HepG2 (cell line): ENCODE measurements around the gene YPEL4. TPM values are rescaled to one million over a fixed set of nuclear protein-coding genes. Genes with fewer than 3 reads are reported as not detected.
A peak's percentile ranks its signal among the peaks of the same experiment; 100 is the strongest.

Source experiments
- ARNT ChIP-seq: fragments of 450-650 bp; IDR thresholded peaks from 2 replicates; pipeline ENCODE4 v1.6.1; 2017
- GTF2F1 ChIP-seq: fragments of 150-350 bp; IDR thresholded peaks from 2 replicates; pipeline ENCODE4 v1.6.1; 2014; ENCODE audit warnings: low read length
- HHEX ChIP-seq: IDR thresholded peaks from 2 replicates; pipeline ENCODE4 v1.6.1; 2016; ENCODE audit warnings: control low read depth
- KLF16 ChIP-seq, 2 experiments: sonication (generic) in 1 of 2; formaldehyde crosslinking in 1 of 2; IDR thresholded peaks; 2 replicates each; pipeline versions ENCODE4 v1.6.1 to v1.8.0; 2016 to 2023; ENCODE audit warnings: missing genetic modification reagents in 2 of 2, missing compliant biosample characterization in 1 of 2
- MAFK ChIP-seq, 2 experiments: IDR thresholded peaks in 1 of 2; conservative IDR thresholded peaks in 1 of 2; 2 replicates each; pipeline ENCODE4 v1.6.1; 2011; ENCODE audit warnings: improper control_type of control experiment in 2 of 2, low read length in 2 of 2
- MTF2 ChIP-seq: sonication (generic); formaldehyde crosslinking; IDR thresholded peaks from 2 replicates; pipeline ENCODE4 v1.5.0; 2020; ENCODE audit warnings: missing genetic modification reagents, borderline replicate concordance
- NFRKB ChIP-seq: fragments of 450-650 bp; IDR thresholded peaks from 2 replicates; pipeline ENCODE4 v1.6.1; 2017
- PPARG ChIP-seq: conservative IDR thresholded peaks from 2 replicates; pipeline ENCODE4 v1.6.1; 2016; ENCODE audit warnings: missing biosample characterization, missing genetic modification reagents
- RFX3 ChIP-seq: IDR thresholded peaks from 2 replicates; pipeline ENCODE4 v1.6.1; 2016; ENCODE audit warnings: missing biosample characterization, missing genetic modification reagents
- THYN1 ChIP-seq: sonication (generic); formaldehyde crosslinking; IDR thresholded peaks from 2 replicates; pipeline ENCODE4 v1.8.1; 2023; ENCODE audit warnings: low read depth, mild to moderate bottlenecking, moderate library complexity, missing genetic modification reagents, borderline replicate concordance
- ZC3H13 ChIP-seq: sonication (generic); formaldehyde crosslinking; IDR thresholded peaks from 2 replicates; pipeline ENCODE4 v1.8.1; 2023; ENCODE audit warnings: mild to moderate bottlenecking, missing genetic modification reagents, moderate library complexity
- ZNF160 ChIP-seq: sonication (generic); formaldehyde crosslinking; IDR thresholded peaks from 2 replicates; pipeline ENCODE4 v1.8.0; 2022; ENCODE audit warnings: mild to moderate bottlenecking, inconsistent platforms, missing genetic modification reagents
- ZNF205 ChIP-seq: IDR thresholded peaks from 2 replicates; pipeline ENCODE4 v1.6.1; 2018; ENCODE audit warnings: missing biosample characterization, missing genetic modification reagents
- ZNF251 ChIP-seq: sonication (generic); formaldehyde crosslinking; IDR thresholded peaks from 2 replicates; pipeline ENCODE4 v1.9.0; 2021; ENCODE audit warnings: mild to moderate bottlenecking, missing genetic modification reagents
- ZNF256 ChIP-seq: sonication (generic); formaldehyde crosslinking; conservative IDR thresholded peaks from 2 replicates; pipeline ENCODE4 v1.4.0; 2020; ENCODE audit warnings: missing genetic modification reagents
- ZNF263 ChIP-seq: sonication (generic); formaldehyde crosslinking; IDR thresholded peaks from 2 replicates; pipeline ENCODE4 v1.4.0; 2020; ENCODE audit warnings: missing genetic modification reagents
- ZNF264 ChIP-seq: sonication (generic); formaldehyde crosslinking; IDR thresholded peaks from 2 replicates; pipeline ENCODE4 v1.4.0; 2020; ENCODE audit warnings: missing genetic modification reagents
- ZNF430 ChIP-seq: sonication (generic); formaldehyde crosslinking; IDR thresholded peaks from 2 replicates; pipeline ENCODE4 v1.9.0; 2021; ENCODE audit warnings: mild to moderate bottlenecking, missing genetic modification reagents
- ZNF577 ChIP-seq: sonication (generic); formaldehyde crosslinking; IDR thresholded peaks from 2 replicates; pipeline ENCODE4 v1.4.0; 2020; ENCODE audit warnings: mild to moderate bottlenecking, low read depth, missing genetic modification reagents, borderline replicate concordance
- ZNF644 ChIP-seq: IDR thresholded peaks from 2 replicates; pipeline ENCODE4 v1.6.1; 2016; ENCODE audit warnings: low read depth
- ZNF746 ChIP-seq: sonication (generic); formaldehyde crosslinking; IDR thresholded peaks from 2 replicates; pipeline ENCODE4 v1.8.0; 2022; ENCODE audit warnings: mild to moderate bottlenecking, missing genetic modification reagents
- polyA plus RNA-seq, 8 experiments: library from polyadenylated mRNA; depleted of rRNA in 3 of 8; stranded (reverse) in 7 of 8; unstranded in 1 of 8; fragments of >200 nt; fragmentation: Illumina TruSeq in 4 of 8; extraction: Trizol in 4 of 8; gene quantifications; 2 replicates each; pipeline versions ENCODE4 v1.2.1 to v1.2.3, GENCODE V29; 2011 to 2016; ENCODE audit warnings: low read depth in 4 of 8, missing spikeins in 1 of 8, mixed read lengths in 1 of 8; ENCODE audit not compliant: insufficient read depth in 1 of 8
- total RNA-seq, 5 experiments: library from RNA; depleted of rRNA; stranded (reverse); fragments of >200 nt; fragmentation: Illumina TruSeq; extraction: Trizol; gene quantifications; 2 replicates each; pipeline ENCODE4 v1.2.3, GENCODE V29; 2016; ENCODE audit warnings: low read depth in 1 of 5
- TF ChIP-seq, protein P1 (sequence below): sonication (generic); formaldehyde crosslinking; conservative IDR thresholded peaks from 2 replicates; pipeline ENCODE4 v1.4.0; 2020; ENCODE audit warnings: mild to moderate bottlenecking, missing genetic modification reagents, moderate library complexity
- TF ChIP-seq, protein P2 (sequence below): IDR thresholded peaks from 2 replicates; pipeline ENCODE4 v1.6.1; 2016; ENCODE audit warnings: missing genetic modification reagents, missing compliant biosample characterization
- TF ChIP-seq, protein P3 (sequence below): sonication (generic); formaldehyde crosslinking; IDR thresholded peaks from 2 replicates; pipeline ENCODE4 v1.5.0; 2020; ENCODE audit warnings: mild to moderate bottlenecking, missing genetic modification reagents, moderate library complexity
- TF ChIP-seq, protein P4 (sequence below): sonication (generic); formaldehyde crosslinking; conservative IDR thresholded peaks from 2 replicates; pipeline ENCODE4 v1.8.0; 2022; ENCODE audit warnings: missing genetic modification reagents

The YPEL4 gene
- total and polyA plus RNA-seq, 2 of the 13 experiments (the other 11 are each of a cell fraction or from before 2014, with no cell fraction given): 0.04 TPM; not detected in 1

- TF ChIP-seq KLF16 (CRISPR knock-in tag; IDR thresholded peaks at IDR 0.05): peak in 1 of 2 experiments; percentile 63; a peak in 1 of 4 replicates
- TF ChIP-seq NFRKB: no peak
- TF ChIP-seq ZNF644 (CRISPR knock-in tag): peak; percentile 62; the same call in 1 of the 2 replicates
- TF ChIP-seq ZC3H13: no peak; the same call in 1 of the 2 replicates
- TF ChIP-seq ARNT: no peak
- TF ChIP-seq ZNF251 (CRISPR knock-in tag): no peak
- TF ChIP-seq MTF2 (CRISPR knock-in tag): no peak
- TF ChIP-seq GTF2F1: no peak
- no peak for TF ChIP-seq ZNF160
- no peak for TF ChIP-seq HHEX (CRISPR knock-in tag)
- no peak; the same call in 1 of the 2 replicates for TF ChIP-seq ZNF205 (CRISPR knock-in tag)
- TF ChIP-seq, protein P1, sequence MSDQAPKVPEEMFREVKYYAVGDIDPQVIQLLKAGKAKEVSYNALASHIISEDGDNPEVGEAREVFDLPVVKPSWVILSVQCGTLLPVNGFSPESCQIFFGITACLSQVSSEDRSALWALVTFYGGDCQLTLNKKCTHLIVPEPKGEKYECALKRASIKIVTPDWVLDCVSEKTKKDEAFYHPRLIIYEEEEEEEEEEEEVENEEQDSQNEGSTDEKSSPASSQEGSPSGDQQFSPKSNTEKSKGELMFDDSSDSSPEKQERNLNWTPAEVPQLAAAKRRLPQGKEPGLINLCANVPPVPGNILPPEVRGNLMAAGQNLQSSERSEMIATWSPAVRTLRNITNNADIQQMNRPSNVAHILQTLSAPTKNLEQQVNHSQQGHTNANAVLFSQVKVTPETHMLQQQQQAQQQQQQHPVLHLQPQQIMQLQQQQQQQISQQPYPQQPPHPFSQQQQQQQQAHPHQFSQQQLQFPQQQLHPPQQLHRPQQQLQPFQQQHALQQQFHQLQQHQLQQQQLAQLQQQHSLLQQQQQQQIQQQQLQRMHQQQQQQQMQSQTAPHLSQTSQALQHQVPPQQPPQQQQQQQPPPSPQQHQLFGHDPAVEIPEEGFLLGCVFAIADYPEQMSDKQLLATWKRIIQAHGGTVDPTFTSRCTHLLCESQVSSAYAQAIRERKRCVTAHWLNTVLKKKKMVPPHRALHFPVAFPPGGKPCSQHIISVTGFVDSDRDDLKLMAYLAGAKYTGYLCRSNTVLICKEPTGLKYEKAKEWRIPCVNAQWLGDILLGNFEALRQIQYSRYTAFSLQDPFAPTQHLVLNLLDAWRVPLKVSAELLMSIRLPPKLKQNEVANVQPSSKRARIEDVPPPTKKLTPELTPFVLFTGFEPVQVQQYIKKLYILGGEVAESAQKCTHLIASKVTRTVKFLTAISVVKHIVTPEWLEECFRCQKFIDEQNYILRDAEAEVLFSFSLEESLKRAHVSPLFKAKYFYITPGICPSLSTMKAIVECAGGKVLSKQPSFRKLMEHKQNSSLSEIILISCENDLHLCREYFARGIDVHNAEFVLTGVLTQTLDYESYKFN: peak; percentile 79
- no peak for TF ChIP-seq ZNF430 (CRISPR knock-in tag)
- no peak for TF ChIP-seq THYN1 (CRISPR knock-in tag)
- no peak; the same call in 1 of the 2 replicates for TF ChIP-seq PPARG (CRISPR knock-in tag)
- TF ChIP-seq, protein P2, sequence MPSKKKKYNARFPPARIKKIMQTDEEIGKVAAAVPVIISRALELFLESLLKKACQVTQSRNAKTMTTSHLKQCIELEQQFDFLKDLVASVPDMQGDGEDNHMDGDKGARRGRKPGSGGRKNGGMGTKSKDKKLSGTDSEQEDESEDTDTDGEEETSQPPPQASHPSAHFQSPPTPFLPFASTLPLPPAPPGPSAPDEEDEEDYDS: 0 out of 2 replicates have a peak, but pooled peaks have one; percentile 42
- TF ChIP-seq, protein P3, sequence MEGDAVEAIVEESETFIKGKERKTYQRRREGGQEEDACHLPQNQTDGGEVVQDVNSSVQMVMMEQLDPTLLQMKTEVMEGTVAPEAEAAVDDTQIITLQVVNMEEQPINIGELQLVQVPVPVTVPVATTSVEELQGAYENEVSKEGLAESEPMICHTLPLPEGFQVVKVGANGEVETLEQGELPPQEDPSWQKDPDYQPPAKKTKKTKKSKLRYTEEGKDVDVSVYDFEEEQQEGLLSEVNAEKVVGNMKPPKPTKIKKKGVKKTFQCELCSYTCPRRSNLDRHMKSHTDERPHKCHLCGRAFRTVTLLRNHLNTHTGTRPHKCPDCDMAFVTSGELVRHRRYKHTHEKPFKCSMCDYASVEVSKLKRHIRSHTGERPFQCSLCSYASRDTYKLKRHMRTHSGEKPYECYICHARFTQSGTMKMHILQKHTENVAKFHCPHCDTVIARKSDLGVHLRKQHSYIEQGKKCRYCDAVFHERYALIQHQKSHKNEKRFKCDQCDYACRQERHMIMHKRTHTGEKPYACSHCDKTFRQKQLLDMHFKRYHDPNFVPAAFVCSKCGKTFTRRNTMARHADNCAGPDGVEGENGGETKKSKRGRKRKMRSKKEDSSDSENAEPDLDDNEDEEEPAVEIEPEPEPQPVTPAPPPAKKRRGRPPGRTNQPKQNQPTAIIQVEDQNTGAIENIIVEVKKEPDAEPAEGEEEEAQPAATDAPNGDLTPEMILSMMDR (CRISPR knock-in tag): peak; percentile 69
- TF ChIP-seq ZNF746 (CRISPR knock-in tag): peak; percentile 21; the same call in 1 of the 2 replicates
- 0 out of 2 replicates have a peak, but pooled peaks have one; percentile 11 for TF ChIP-seq RFX3
- TF ChIP-seq ZNF577 (CRISPR knock-in tag): no peak
- TF ChIP-seq ZNF263 (CRISPR knock-in tag): no peak
- TF ChIP-seq, protein P4, sequence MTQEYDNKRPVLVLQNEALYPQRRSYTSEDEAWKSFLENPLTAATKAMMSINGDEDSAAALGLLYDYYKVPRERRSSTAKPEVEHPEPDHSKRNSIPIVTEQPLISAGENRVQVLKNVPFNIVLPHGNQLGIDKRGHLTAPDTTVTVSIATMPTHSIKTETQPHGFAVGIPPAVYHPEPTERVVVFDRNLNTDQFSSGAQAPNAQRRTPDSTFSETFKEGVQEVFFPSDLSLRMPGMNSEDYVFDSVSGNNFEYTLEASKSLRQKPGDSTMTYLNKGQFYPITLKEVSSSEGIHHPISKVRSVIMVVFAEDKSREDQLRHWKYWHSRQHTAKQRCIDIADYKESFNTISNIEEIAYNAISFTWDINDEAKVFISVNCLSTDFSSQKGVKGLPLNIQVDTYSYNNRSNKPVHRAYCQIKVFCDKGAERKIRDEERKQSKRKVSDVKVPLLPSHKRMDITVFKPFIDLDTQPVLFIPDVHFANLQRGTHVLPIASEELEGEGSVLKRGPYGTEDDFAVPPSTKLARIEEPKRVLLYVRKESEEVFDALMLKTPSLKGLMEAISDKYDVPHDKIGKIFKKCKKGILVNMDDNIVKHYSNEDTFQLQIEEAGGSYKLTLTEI: no peak
- no peak for TF ChIP-seq MAFK (conservative IDR thresholded peaks at IDR 0.05 in 1 of 2, IDR thresholded peaks at IDR 0.05 in 1 of 2; ENCODE audit: low read length in 2 of 2)
- TF ChIP-seq ZNF264: no peak
- TF ChIP-seq ZNF256: no peak
These were observed 10.2 kb downstream of the YPEL4 start (continued) for GRCh38 chr11:57639321-57640067.
